HUES64 (cell line): ENCODE results near the gene GUCA1A.
A peak's percentile ranks its signal among the peaks of the same experiment; 100 is the strongest.

ENCODE experiments used
- H3K27ac ChIP-seq: 2 replicates; pipeline ENCODE4 v1.7.0; 2013; ENCODE audit warnings: low read depth, low read length, inconsistent platforms
- H3K27me3 ChIP-seq: 2 replicates; pipeline ENCODE4 v1.6.1; 2013; ENCODE audit warnings: mild to moderate bottlenecking, low read length; ENCODE audit not compliant: insufficient read depth
- H3K36me3 ChIP-seq: 2 replicates; pipeline ENCODE4 v1.6.1; 2013; ENCODE audit warnings: mild to moderate bottlenecking, low read length; ENCODE audit not compliant: insufficient read depth
- H3K4me1 ChIP-seq: 2 replicates; pipeline ENCODE4 v1.6.1; 2013; ENCODE audit warnings: mild to moderate bottlenecking, low read length, moderate library complexity; ENCODE audit not compliant: insufficient read depth
- H3K4me3 ChIP-seq: 2 replicates; pipeline ENCODE4 v1.5.1; 2013; ENCODE audit warnings: mild to moderate bottlenecking, low read length, moderate library complexity
- H3K9ac ChIP-seq: 2 replicates; pipeline ENCODE4 v1.6.1; 2013; ENCODE audit warnings: mild to moderate bottlenecking, low read depth, low read length
- H3K9me3 ChIP-seq: 2 replicates; pipeline ENCODE4 v1.6.1; 2013; ENCODE audit warnings: low read depth, low read length; ENCODE audit not compliant: insufficient read depth
- WGBS: fragments of 150-250, 120-280 bp; methylation state at CpG from one replicate; pipeline ENCODE4 v1.1.7; 2013; ENCODE audit warnings: missing lambda C conversion rate; 5-methylcytosine and 5-hydroxymethylcytosine counted together

Gene GUCA1A

DNA sequence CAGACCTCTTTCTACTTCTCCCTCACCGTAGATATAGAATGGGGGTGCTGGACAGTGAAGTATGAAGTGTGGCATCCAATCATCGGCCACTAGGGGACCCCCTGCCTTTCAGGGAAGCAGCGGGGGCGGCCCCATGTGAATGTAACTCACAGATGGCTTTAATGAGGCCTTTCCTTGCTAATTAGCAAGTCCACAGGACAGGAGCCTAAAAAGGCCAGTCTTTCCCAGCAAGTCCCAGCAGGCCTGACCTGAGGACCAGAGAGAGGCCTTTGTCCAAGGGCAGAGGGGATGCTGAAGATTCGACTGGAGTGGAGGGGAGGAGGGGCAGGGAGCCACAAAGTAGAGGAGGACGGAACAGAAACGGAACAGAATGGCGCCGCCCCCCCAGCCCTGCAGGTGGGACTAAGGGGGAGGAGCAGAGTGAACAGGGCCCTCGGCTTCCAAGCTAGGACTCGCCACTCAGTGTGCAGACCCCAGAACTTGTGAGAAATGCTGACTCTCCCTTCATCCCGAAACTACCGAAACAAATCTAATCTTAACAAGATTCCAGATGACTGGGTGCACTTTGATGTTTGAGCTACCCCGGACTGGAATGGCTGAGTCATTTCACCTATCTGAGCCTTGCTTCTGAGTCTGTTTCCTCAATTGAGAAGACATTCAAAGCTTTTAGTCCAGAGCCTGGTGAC, 36.5 kb upstream of the GUCA1A start:
- H3K4me1 ChIP-seq: peaks cover 64% of the 10 kb centered on the region
- peaks cover 12% of the 10 kb centered on the region for H3K36me3 ChIP-seq
- H3K27ac ChIP-seq: peak overlapping the region; percentile 90
- peak overlapping the region; percentile 14; the same call in 1 of the 2 replicates for H3K4me3 ChIP-seq
- peak overlapping the region; percentile 60 for H3K9ac ChIP-seq
- no peaks in the 10 kb centered on the region for H3K9me3 ChIP-seq
- WGBS: 7% methylated on average over 14 of the region's 14 CpGs
- H3K27me3 ChIP-seq: no peaks in the 10 kb centered on the region

DNA sequence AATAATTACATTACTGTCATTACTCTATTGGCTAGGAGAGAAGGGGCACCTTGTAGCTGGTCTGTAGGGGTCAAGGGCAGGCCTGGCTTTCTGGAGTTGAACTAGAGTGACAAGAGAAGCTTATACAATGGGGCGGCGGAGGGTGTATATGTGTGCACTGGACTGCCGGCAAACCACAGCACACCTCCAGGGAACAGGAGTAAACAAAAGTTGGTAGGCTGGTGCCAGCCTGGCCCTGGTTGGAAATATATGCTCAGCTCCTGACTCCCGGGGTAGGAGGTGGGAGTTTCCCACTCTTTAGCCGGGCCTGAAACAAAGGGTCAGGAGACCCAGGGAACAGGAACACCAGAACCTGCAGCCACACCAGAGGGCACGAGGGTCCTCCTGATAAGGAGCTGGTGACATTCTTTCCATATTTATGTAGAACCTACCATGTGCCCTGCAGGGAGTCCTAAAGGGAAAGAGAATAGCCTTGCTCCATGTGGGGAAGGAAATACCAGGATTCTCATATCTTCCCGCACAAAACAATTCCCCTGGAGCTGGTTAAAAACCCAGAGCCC, 35.9 kb upstream of the GUCA1A start:
- WGBS: 46% methylated on average over 7 of the region's 7 CpGs
- Histone ChIP-seq H3K4me3 (peak overlapping the region; percentile 14), H3K9me3 (no peaks in the 10 kb centered on the region), H3K36me3 (peaks cover 12% of the 10 kb centered on the region), H3K27me3 (no peaks in the 10 kb centered on the region), H3K27ac (peak overlapping the region; percentile 90), H3K4me1 (peaks cover 64% of the 10 kb centered on the region), H3K9ac (peak overlapping the region; percentile 60)

GRCh38 chr6:42138190-42138589, 35.0 kb upstream of the GUCA1A start:
- Histone ChIP-seq H3K36me3 (peaks cover 9% of the 10 kb centered on the region; the same call in 1 of the 2 replicates), H3K27ac (peak overlapping the region; percentile 68; the same call in 1 of the 2 replicates), H3K9ac (no peak overlapping the region), H3K9me3 (no peaks in the 10 kb centered on the region), H3K4me3 (no peak overlapping the region), H3K4me1 (peaks cover 62% of the 10 kb centered on the region), H3K27me3 (no peaks in the 10 kb centered on the region)
- 85% methylated on average over 6 of the region's 6 CpGs for WGBS

GRCh38 chr6:42138630-42139619, 34.2 kb upstream of the GUCA1A start:
- Histone ChIP-seq H3K27ac (peak overlapping the region; percentile 68; the same call in 1 of the 2 replicates), H3K36me3 (peaks cover 5% of the 10 kb centered on the region; the same call in 1 of the 2 replicates), H3K4me1 (peaks cover 62% of the 10 kb centered on the region), H3K4me3 (no peak overlapping the region), H3K27me3 (no peaks in the 10 kb centered on the region), H3K9ac (no peak overlapping the region), H3K9me3 (no peaks in the 10 kb centered on the region)
- WGBS: 51% methylated on average over 8 of the region's 9 CpGs

DNA sequence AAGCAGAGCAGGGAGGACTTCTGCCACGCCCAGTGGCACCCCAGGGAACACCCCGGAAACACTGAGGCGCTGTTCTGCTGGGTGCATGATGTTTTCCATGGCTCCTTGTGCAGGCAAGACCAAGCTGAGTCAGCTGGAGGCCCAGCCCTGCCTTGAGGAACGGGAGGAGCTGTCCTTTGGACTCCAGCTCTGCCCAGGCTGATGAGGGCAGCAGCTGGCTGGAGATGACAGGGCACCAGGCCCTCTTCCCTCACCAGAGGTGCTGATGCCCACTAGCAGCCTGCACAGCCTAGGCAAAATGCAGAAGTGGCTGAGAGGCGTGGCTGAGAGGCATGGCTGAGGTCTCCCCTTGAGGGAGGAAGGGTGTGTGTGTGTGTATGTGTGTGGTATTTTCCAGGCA, 33.1 kb upstream of the GUCA1A start:
- no peak overlapping the region for H3K9ac ChIP-seq
- whole genome bisulfite sequencing: 85% methylated on average over 5 of the region's 5 CpGs
- H3K36me3 ChIP-seq: no peaks in the 10 kb centered on the region
- peaks cover 60% of the 10 kb centered on the region for H3K4me1 ChIP-seq
- H3K27ac ChIP-seq: no peak overlapping the region
- H3K9me3 ChIP-seq: no peaks in the 10 kb centered on the region
- no peaks in the 10 kb centered on the region for H3K27me3 ChIP-seq
- H3K4me3 ChIP-seq: peak overlapping the region; percentile 1; the same call in 1 of the 2 replicates

DNA sequence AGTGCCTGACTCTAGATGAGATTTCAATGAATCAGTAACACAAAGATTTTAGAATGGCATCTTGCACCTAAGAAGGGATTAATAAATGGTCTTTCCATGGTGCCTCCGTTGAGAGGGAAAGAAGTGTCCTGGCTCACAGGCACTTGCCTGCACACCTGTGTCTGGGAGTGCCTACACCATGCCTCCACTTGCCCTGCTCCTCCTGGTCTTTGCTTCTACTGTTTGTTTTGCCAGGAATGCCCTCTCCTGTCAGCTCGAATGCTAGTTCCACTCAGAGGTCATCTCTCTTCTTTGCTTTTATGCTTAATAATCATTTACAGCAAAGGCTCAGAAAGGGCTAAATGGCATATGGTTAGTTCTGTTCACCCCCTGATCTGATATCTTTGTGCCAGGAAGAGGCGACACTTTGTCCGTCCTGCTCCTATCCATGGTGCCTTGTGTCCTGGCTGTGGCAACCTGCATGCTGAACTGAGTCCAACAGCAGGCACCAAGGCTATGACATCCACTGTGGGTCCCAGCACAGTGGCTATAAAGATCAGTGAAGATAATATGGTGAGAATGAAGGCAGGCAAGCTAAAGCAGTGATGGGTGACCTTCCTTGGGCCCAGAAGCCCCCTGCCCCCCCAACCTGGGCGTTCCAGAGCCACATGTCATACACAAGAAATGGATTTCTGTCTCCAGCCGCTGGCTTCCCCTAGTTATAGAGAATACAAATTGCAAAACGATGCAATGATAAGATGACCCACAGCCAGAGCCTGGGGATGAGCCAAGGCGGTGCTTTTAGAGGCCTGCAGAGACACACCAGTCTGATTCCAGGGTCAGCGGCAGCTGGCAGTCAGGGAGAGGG, 32.2 kb upstream of the GUCA1A start:
- peaks cover 53% of the 10 kb centered on the region for H3K4me1 ChIP-seq
- H3K36me3 ChIP-seq: no peaks in the 10 kb centered on the region
- H3K9ac ChIP-seq: peak overlapping the region; percentile 88
- no peak overlapping the region for H3K27ac ChIP-seq
- no peaks in the 10 kb centered on the region for H3K27me3 ChIP-seq
- peak overlapping the region; percentile 89 for H3K4me3 ChIP-seq
- 68% methylated on average over 9 of the region's 9 CpGs for WGBS
- no peaks in the 10 kb centered on the region for H3K9me3 ChIP-seq

- H3K36me3 ChIP-seq: no peaks in the 10 kb centered on the region
- H3K27ac ChIP-seq: peak overlapping the region; percentile 63; the same call in 1 of the 2 replicates
- peaks cover 48% of the 10 kb centered on the region for H3K4me1 ChIP-seq
- H3K27me3 ChIP-seq: no peaks in the 10 kb centered on the region
- WGBS: 32% methylated on average over 3 of the region's 13 CpGs
- H3K4me3 ChIP-seq: peak overlapping the region; percentile 89
- H3K9ac ChIP-seq: peak overlapping the region; percentile 88
- no peaks in the 10 kb centered on the region for H3K9me3 ChIP-seq
Observed at GRCh38 chr6:42141603-42142117, 31.5 kb upstream of the GUCA1A start.

GRCh38 chr6:42142118-42142835, 30.9 kb upstream of the GUCA1A start, which contains the start of gene C6orf132:
TSS of gene C6orf132 (minus strand) at chr6:42142620. CDS start at chr6:42142444, 176 bp downstream.
- no peaks in the 10 kb centered on the region for H3K9me3 ChIP-seq
- H3K4me1 ChIP-seq: peaks cover 42% of the 10 kb centered on the region
- WGBS: under 1% methylated on average over 57 of the region's 60 CpGs
- H3K4me3 ChIP-seq: peak within 1 kb of the TSS; percentile 89
- H3K27me3 ChIP-seq: no peaks in the 10 kb centered on the region
- H3K9ac ChIP-seq: peak within 1 kb of the TSS; percentile 88
- no peaks in the 10 kb centered on the region for H3K36me3 ChIP-seq
- H3K27ac ChIP-seq: peak within 1 kb of the TSS; percentile 63

DNA sequence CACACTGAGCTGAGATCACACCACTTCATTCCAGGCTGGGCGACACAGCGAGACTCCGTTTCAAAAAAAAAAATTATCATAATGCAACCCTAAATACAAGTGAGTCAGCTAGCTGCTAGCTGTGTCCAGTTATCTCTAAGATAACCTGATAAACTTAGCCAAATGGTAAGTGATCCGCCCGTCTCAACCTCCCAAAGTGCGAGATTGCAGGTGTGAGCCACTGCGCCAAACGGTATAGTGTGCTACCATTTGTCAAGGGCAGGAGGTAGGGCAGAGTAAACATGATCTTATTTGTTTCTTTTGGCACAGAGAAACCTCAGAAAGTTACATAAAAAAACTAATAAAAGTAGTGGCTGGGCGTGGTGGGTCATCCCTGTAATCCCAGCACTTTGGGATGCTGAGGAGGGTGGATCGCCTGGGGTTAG, 26.0 kb upstream of the GUCA1A start:
- H3K36me3 ChIP-seq: no peaks in the 10 kb centered on the region
- H3K4me1 ChIP-seq: peaks cover 7% of the 10 kb centered on the region
- no peak overlapping the region for H3K9ac ChIP-seq
- no peaks in the 10 kb centered on the region for H3K9me3 ChIP-seq
- 95% methylated on average over 10 of the region's 10 CpGs for WGBS
- H3K27me3 ChIP-seq: no peaks in the 10 kb centered on the region
- H3K4me3 ChIP-seq: no peak overlapping the region
- H3K27ac ChIP-seq: no peak overlapping the region
